CD4-positive, alpha-beta T cell treated with Interleukin-10 for 1 hour (primary cell): ENCODE measurements around the gene NFIX.

ENCODE experiments used
- DNase-seq: peaks from one replicate; pipeline ENCODE4 v3.0.0-alpha.2; 2020

NFIX gene

GRCh38 chr19:12990853-12991252 is 4.4 kb upstream of the NFIX start:
- DNase-seq, result no peak

GRCh38 chr19:12991296-12991695 is 4.0 kb upstream of the NFIX start:
- DNase-seq, result no peak

- DNase-seq, result no peak
Observed at GRCh38 chr19:12992729-12993128, 2.5 kb upstream of the NFIX start.

GRCh38 chr19:12993562-12993961 is 1.7 kb upstream of the NFIX start:
- DNase-seq, result no peak

GRCh38 chr19:12995596-12996405 is 526 bp downstream of the NFIX start:
- DNase-seq, result no peak

- DNase-seq, result no peak
Observed at GRCh38 chr19:12996406-12997094, 1.3 kb downstream of the NFIX start.

- no peak for DNase-seq
Observed at GRCh38 chr19:12997179-12997966, 2.1 kb downstream of the NFIX start.

- no peak for DNase-seq
Observed at GRCh38 chr19:12997967-12998940, 3.0 kb downstream of the NFIX start.

- no peak for DNase-seq
Observed at GRCh38 chr19:13001166-13001501, 5.9 kb downstream of the NFIX start.

GRCh38 chr19:13001502-13002165 is 6.4 kb downstream of the NFIX start:
- no peak for DNase-seq

- DNase-seq, result no peak
Observed at GRCh38 chr19:13002166-13002898, 7.1 kb downstream of the NFIX start.

- no peak for DNase-seq
Observed at GRCh38 chr19:13003081-13003480, 7.8 kb downstream of the NFIX start.

- DNase-seq, result no peak
Observed at GRCh38 chr19:13004273-13004672, 9.0 kb downstream of the NFIX start.

- no peak for DNase-seq
Observed at GRCh38 chr19:13005253-13005652, 10.0 kb downstream of the NFIX start.

- no peak for DNase-seq
Observed at GRCh38 chr19:13005861-13006370, 10.6 kb downstream of the NFIX start.

GRCh38 chr19:13006431-13007281 is 11.4 kb downstream of the NFIX start:
- DNase-seq, result no peak

- DNase-seq, result no peak
Observed at GRCh38 chr19:13007292-13008045, 12.2 kb downstream of the NFIX start.

GRCh38 chr19:13008926-13009787 is 13.9 kb downstream of the NFIX start:
- DNase-seq, result no peak
